ENCODE results near the gene ALKBH7. TPM values are rescaled to one million over a fixed set of nuclear protein-coding genes. Genes with fewer than 3 reads are reported as not detected.

ALKBH7 gene
- total and polyA plus RNA-seq, 2 of the 13 experiments (the other 11 are each of a cell fraction or from before 2014, with no cell fraction given), result 29.6 to 45.9 TPM

GRCh38 chr19:6393074-6393982, 20.7 kb downstream of the ALKBH7 start, which contains the start of gene GTF2F1 (continued):
- 0 out of 2 replicates have a peak, but pooled peaks have one; percentile 14 for TF ChIP-seq ZNF564 (CRISPR knock-in tag; IDR thresholded peaks at IDR 0.05)
- no peak for TF ChIP-seq ZNF83 (CRISPR knock-in tag; IDR thresholded peaks at IDR 0.05; ENCODE audit: borderline replicate concordance)
- peak; percentile 57; the same call in 1 of the 2 replicates for TF ChIP-seq ZBTB42 (CRISPR knock-in tag; IDR thresholded peaks at IDR 0.05)
- TF ChIP-seq BORCS8-MEF2B (CRISPR knock-in tag; IDR thresholded peaks at IDR 0.05), result 0 out of 2 replicates have a peak, but pooled peaks have one; percentile 22
- TF ChIP-seq KDM2A (CRISPR knock-in tag; IDR thresholded peaks at IDR 0.05; ENCODE audit: borderline replicate concordance, low read depth), result 0 out of 2 replicates have a peak, but pooled peaks have one; percentile 44
- TF ChIP-seq CHD2 (IDR thresholded peaks at IDR 0.05; ENCODE audit: low read depth, low read length), result peak; percentile 56; the same call in 1 of the 2 replicates
- no peak; the same call in 1 of the 2 replicates for TF ChIP-seq ZBTB26 (CRISPR knock-in tag; IDR thresholded peaks at IDR 0.05; ENCODE audit: borderline replicate concordance)
- peak; percentile 27; the same call in 1 of the 2 replicates for TF ChIP-seq THAP7 (CRISPR knock-in tag; IDR thresholded peaks at IDR 0.05)
- TF ChIP-seq SUZ12 (IDR thresholded peaks at IDR 0.05; ENCODE audit: low read depth, low read length), result no peak
- peak; percentile 81 for TF ChIP-seq RFX3 (CRISPR knock-in tag; IDR thresholded peaks at IDR 0.05)
- TF ChIP-seq MXD1 (CRISPR knock-in tag; IDR thresholded peaks at IDR 0.05), result no peak
- 0 out of 2 replicates have a peak, but pooled peaks have one; percentile 22 for TF ChIP-seq MAZ (IDR thresholded peaks at IDR 0.05; ENCODE audit: borderline replicate concordance, low read depth, low read length)
- peak; percentile 6; the same call in 1 of the 2 replicates for TF ChIP-seq MAZ (CRISPR knock-in tag; IDR thresholded peaks at IDR 0.05; ENCODE audit: low read depth)
- peak; percentile 84; the same call in 2 of the 3 replicates for TF ChIP-seq MXI1 (IDR thresholded peaks at IDR 0.05; ENCODE audit: borderline replicate concordance, low read depth, low read length)
- 0 out of 2 replicates have a peak, but pooled peaks have one; percentile 32 for TF ChIP-seq IRF1 (CRISPR knock-in tag; IDR thresholded peaks at IDR 0.05; ENCODE audit: low read depth)
- peak; percentile 26; the same call in 1 of the 2 replicates for TF ChIP-seq ZNF580 (CRISPR knock-in tag; IDR thresholded peaks at IDR 0.05; ENCODE audit: borderline replicate concordance, low read depth)
- TF ChIP-seq DRAP1 (CRISPR knock-in tag; IDR thresholded peaks at IDR 0.05), result 0 out of 2 replicates have a peak, but pooled peaks have one; percentile 28
- TF ChIP-seq HMGXB4 (CRISPR knock-in tag; IDR thresholded peaks at IDR 0.05; ENCODE audit: borderline replicate concordance in 1 of 2, low read depth in 1 of 2), result peak; percentile 38 to 78; a peak in 3 of 4 replicates
- no peak for TF ChIP-seq ZNF7 (CRISPR knock-in tag; IDR thresholded peaks at IDR 0.05)
- peak; percentile 12; the same call in 1 of the 2 replicates for TF ChIP-seq ZNF788 (CRISPR knock-in tag; IDR thresholded peaks at IDR 0.05; ENCODE audit: borderline replicate concordance)
- TF ChIP-seq HDAC2 (CRISPR knock-in tag; IDR thresholded peaks at IDR 0.05), result 0 out of 2 replicates have a peak, but pooled peaks have one; percentile 33
